ENCODE data around the gene BUD23.

DNA sequence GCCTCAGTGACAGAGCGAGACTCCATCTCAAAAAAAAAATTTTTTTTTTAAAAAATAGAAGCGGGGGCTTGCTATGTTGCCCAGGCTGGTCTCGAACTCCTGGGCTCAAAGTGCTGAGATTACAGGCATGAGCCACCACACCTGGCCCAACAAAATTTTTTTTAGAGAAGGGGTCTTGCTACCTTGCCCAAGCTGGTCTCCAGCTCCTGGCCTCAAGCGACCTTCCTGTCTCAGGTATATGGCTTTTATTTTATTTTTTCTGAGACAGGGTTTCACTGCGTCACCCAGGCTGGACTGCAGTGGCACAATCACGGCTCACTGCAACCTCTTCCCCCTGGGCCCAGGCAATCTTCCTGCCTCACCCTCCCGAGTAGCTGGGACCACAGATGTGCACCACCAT, 56.8 kb downstream of the BUD23 start:
- TF ChIP-seq, protein P1, sequence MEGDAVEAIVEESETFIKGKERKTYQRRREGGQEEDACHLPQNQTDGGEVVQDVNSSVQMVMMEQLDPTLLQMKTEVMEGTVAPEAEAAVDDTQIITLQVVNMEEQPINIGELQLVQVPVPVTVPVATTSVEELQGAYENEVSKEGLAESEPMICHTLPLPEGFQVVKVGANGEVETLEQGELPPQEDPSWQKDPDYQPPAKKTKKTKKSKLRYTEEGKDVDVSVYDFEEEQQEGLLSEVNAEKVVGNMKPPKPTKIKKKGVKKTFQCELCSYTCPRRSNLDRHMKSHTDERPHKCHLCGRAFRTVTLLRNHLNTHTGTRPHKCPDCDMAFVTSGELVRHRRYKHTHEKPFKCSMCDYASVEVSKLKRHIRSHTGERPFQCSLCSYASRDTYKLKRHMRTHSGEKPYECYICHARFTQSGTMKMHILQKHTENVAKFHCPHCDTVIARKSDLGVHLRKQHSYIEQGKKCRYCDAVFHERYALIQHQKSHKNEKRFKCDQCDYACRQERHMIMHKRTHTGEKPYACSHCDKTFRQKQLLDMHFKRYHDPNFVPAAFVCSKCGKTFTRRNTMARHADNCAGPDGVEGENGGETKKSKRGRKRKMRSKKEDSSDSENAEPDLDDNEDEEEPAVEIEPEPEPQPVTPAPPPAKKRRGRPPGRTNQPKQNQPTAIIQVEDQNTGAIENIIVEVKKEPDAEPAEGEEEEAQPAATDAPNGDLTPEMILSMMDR (conservative IDR thresholded peaks at IDR 0.05; ENCODE audit: low read depth in 2 of 2), result no peak
- TF ChIP-seq EZH2 (IDR thresholded peaks at IDR 0.05; ENCODE audit: low read depth, unreplicated experiment), result no peak
- no peak for TF ChIP-seq POLR2AphosphoS5 (IDR thresholded peaks at IDR 0.05; ENCODE audit: low read depth)
- no peak for TF ChIP-seq EZH2phosphoT487 (IDR thresholded peaks at IDR 0.05; ENCODE audit: unreplicated experiment)
- TF ChIP-seq NANOG (IDR thresholded peaks at IDR 0.05; ENCODE audit: borderline replicate concordance), result no peak
- no peak for TF ChIP-seq CREB1 (CRISPR knock-in tag; IDR thresholded peaks at IDR 0.05; ENCODE audit: low read depth)

Data from GM23338 (cell line).